SKM-1 treated with dmso at 0.1 percent for 144 hours (cell line): ENCODE results near the gene PPP3CA.
"Not testable (repeated sequence)": the region's sequence is repeated elsewhere in the genome, so short reads cannot be mapped to it uniquely, and the experiment has no call there.

Source experiments
- DNase-seq: peaks from one replicate; lab custom pipeline; 2025; ENCODE audit not compliant: unreplicated experiment; lab: John Stamatoyannopoulos, UW

The PPP3CA gene

GRCh38 chr4:101182688-101183087 is 164.6 kb downstream of the PPP3CA start:
- DNase-seq: not testable (repeated sequence)

GRCh38 chr4:101178731-101179130 is 168.6 kb downstream of the PPP3CA start:
- DNase-seq: no peak

GRCh38 chr4:101177154-101177553 is 170.2 kb downstream of the PPP3CA start:
- no peak for DNase-seq

GRCh38 chr4:101175896-101176676 is 171.2 kb downstream of the PPP3CA start:
- no peak for DNase-seq

- DNase-seq: no peak
These were observed 172.5 kb downstream of the PPP3CA start for GRCh38 chr4:101174679-101175345.

- DNase-seq: no peak
These were observed 175.0 kb downstream of the PPP3CA start for GRCh38 chr4:101172369-101172768.

GRCh38 chr4:101171747-101172146 is 175.6 kb downstream of the PPP3CA start:
- DNase-seq: no peak

- peak; percentile 43 for DNase-seq
These were observed 178.0 kb downstream of the PPP3CA start for GRCh38 chr4:101169044-101170014.

GRCh38 chr4:101163936-101164335 is 183.4 kb downstream of the PPP3CA start:
- DNase-seq: no peak

- DNase-seq: no peak
These were observed 184.3 kb downstream of the PPP3CA start for GRCh38 chr4:101162990-101163380.

GRCh38 chr4:101160792-101161592 is 186.3 kb downstream of the PPP3CA start:
- DNase-seq: no peak

GRCh38 chr4:101158507-101158906 is 188.8 kb downstream of the PPP3CA start:
- DNase-seq: no peak

- no peak for DNase-seq
These were observed 189.2 kb downstream of the PPP3CA start for GRCh38 chr4:101158134-101158482.

GRCh38 chr4:101157415-101158133 is 189.8 kb downstream of the PPP3CA start:
- DNase-seq: no peak

GRCh38 chr4:101156619-101157310 is 190.6 kb downstream of the PPP3CA start:
- DNase-seq: no peak

- DNase-seq: no peak
These were observed 191.4 kb downstream of the PPP3CA start for GRCh38 chr4:101155945-101156344.

GRCh38 chr4:101155368-101155767 is 192.0 kb downstream of the PPP3CA start:
- DNase-seq: no peak

GRCh38 chr4:101153653-101154052 is 193.7 kb downstream of the PPP3CA start:
- no peak for DNase-seq

- no peak for DNase-seq
These were observed 194.8 kb downstream of the PPP3CA start for GRCh38 chr4:101152521-101152920.
